Panc1 (cell line): ENCODE results near the gene CDC37L1. TPM values are rescaled to one million over a fixed set of nuclear protein-coding genes. Genes with fewer than 3 reads are reported as not detected.

Source experiments
- ATAC-seq: fragments of 200-7000 bp; cut with Tn5 transposase; 2 replicates; pipeline ENCODE4 v1.9.1; 2020; ENCODE audit warnings: mild to moderate bottlenecking, moderate library complexity
- BruUV-seq: library from RNA; stranded (reverse); fragments of 400-500 nt; replicated peaks from 2 replicates; lab custom pipeline; 2021; lab: Mats Ljungman, UMichigan
- CTCF ChIA-PET: fragments of 300-600 bp; sonication (Branson Sonifier 250); formaldehyde crosslinking; loops from one replicate; lab custom pipeline; 2022; ENCODE audit warnings: antibody characterized with exemption; lab: Charles Lee
- POLR2A ChIA-PET: fragments of 300-600 bp; sonication (Branson Sonifier 250); formaldehyde crosslinking; loops from one replicate; lab custom pipeline; 2022; ENCODE audit warnings: antibody characterized with exemption; lab: Charles Lee
- DNase-seq: peaks from one replicate; pipeline ENCODE4 v3.0.0-alpha.2; 2010; ENCODE audit warnings: low read depth, low spot score
- H3K27ac ChIP-seq: 2 replicates; pipeline ENCODE4 v1.5.1; 2011; ENCODE audit warnings: mild to moderate bottlenecking, low read length, inconsistent platforms
- H3K27me3 ChIP-seq: fragments of 200-500 bp; sonication (Bioruptor generic); 2 replicates; pipeline ENCODE4 v1.6.0; 2014; ENCODE audit warnings: low read length, inconsistent platforms; ENCODE audit not compliant: control insufficient read depth, insufficient read depth
- H3K36me3 ChIP-seq: fragments of 200-500 bp; sonication (Bioruptor generic); 2 replicates; pipeline ENCODE4 v1.5.1; 2014; ENCODE audit warnings: inconsistent platforms, mild to moderate bottlenecking, low read length, moderate library complexity; ENCODE audit not compliant: control insufficient read depth, insufficient read depth
- H3K4me1 ChIP-seq: 2 replicates; pipeline ENCODE4 v1.5.1; 2011; ENCODE audit warnings: inconsistent platforms, mild to moderate bottlenecking, low read length, moderate library complexity; ENCODE audit not compliant: control insufficient read depth, insufficient read depth
- H3K4me3 ChIP-seq, 2 experiments: 2 replicates each; pipeline ENCODE4 v1.5.1; 2011 to 2012; ENCODE audit warnings: low read depth in 2 of 2, low read length in 2 of 2, mild to moderate bottlenecking in 2 of 2, inconsistent platforms in 1 of 2, moderate library complexity in 1 of 2
- H3K9me3 ChIP-seq: fragments of 200-500 bp; sonication (Bioruptor generic); 2 replicates; pipeline ENCODE4 v1.5.1; 2014; ENCODE audit warnings: low read depth, mild to moderate bottlenecking, inconsistent platforms, low read length, moderate library complexity; ENCODE audit not compliant: control insufficient read depth, insufficient read depth
- POLR2AphosphoS5 ChIP-seq: IDR thresholded peaks from 2 replicates; pipeline ENCODE4 v1.6.1; 2012; ENCODE audit warnings: mild to moderate bottlenecking, low read depth, low read length, moderate library complexity
- SIN3A ChIP-seq: IDR thresholded peaks from 2 replicates; pipeline ENCODE4 v1.6.1; 2012; ENCODE audit warnings: low read depth, mild to moderate bottlenecking, low read length, moderate library complexity, borderline replicate concordance; ENCODE audit not compliant: insufficient read depth
- TCF7L2 ChIP-seq: IDR thresholded peaks from 2 replicates; pipeline ENCODE4 v1.6.1; 2011; ENCODE audit warnings: mild to moderate bottlenecking, low read depth, low read length, inconsistent platforms
- in situ Hi-C: cut with HindIII; loops from 2 replicates; pipeline ENCODE4 v1.10.0; 2016; ENCODE audit warnings: low sequenced_read_pairs, low pct_unique_long_range_greater_than_20kb
- intact Hi-C: fragments of 100-400 bp; cut with micrococcal nuclease; formaldehyde crosslinking; loops from one replicate; pipeline ENCODE4 v1.10.0; 2022; ENCODE audit not compliant: unreplicated experiment
- total RNA-seq: library from RNA; stranded (reverse); gene quantifications from one replicate; pipeline ENCODE4 v1.2.1, GENCODE V29; 2021; ENCODE audit not compliant: unreplicated experiment
- TF ChIP-seq, protein P1 (sequence below): fragments of 450-650 bp; IDR thresholded peaks from 2 replicates; pipeline ENCODE4 v1.5.1; 2017; ENCODE audit warnings: mild to moderate bottlenecking
- TF ChIP-seq, protein P2 (sequence below), 2 experiments: IDR thresholded peaks; 2 replicates each; pipeline ENCODE4 v1.6.1; 2011 to 2012; ENCODE audit warnings: low read depth in 2 of 2, control low read depth in 1 of 2, low read length in 1 of 2, mild to moderate bottlenecking in 1 of 2, moderate library complexity in 1 of 2; ENCODE audit not compliant: insufficient read depth in 1 of 2

CDC37L1 gene
- total RNA-seq, 1 experiment from 2014 or later: 3.0 TPM

DNA sequence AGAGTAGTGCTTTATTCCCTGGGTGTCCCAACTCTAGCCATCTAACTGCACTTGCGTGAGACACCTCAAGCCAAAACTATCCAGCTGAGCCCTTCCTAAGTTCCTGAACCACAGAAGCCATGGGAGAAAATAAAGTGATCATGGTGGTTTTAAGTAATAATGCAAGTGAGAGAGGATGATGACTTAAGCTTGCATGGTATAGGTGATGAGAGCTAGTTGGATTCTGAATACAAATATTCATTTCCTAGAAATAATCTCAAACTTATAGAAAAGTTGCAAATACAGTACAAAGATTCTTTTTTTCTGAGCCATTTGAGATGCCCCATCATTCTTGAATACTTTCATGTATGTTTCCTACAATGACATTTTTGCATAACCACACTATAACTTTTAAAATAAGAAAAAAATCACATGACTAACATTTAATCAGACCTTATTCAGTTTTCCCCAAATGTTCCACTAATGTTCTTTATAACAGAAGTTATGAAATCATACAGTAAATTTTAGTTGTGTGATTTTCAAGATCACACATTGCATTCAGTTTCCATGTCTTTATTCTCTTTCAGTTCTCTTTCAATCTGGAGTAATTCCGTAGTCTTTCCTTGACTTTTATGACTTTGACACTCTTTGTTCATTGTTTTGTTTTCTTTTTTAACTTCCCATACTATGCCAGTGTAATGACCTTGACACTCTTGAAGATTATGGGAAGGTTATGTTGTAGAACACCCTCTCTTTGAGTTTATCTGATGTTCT lies 67.1 kb downstream of the CDC37L1 start:
- ATAC-seq (no peak), DNase-seq (no peak)
- Histone ChIP-seq H3K4me1 (no peaks in the 10 kb centered on the region), H3K4me3 (no peak overlapping the region), H3K27me3 (no peaks in the 10 kb centered on the region), H3K36me3 (no peaks in the 10 kb centered on the region; the same call in 1 of the 2 replicates), H3K27ac (no peak overlapping the region), H3K9me3 (no peaks in the 10 kb centered on the region)
- CTCF ChIA-PET: no interaction called here
- in situ Hi-C loops: no loop called here
- intact Hi-C loops: no loop called here
- TF ChIP-seq, protein P1, sequence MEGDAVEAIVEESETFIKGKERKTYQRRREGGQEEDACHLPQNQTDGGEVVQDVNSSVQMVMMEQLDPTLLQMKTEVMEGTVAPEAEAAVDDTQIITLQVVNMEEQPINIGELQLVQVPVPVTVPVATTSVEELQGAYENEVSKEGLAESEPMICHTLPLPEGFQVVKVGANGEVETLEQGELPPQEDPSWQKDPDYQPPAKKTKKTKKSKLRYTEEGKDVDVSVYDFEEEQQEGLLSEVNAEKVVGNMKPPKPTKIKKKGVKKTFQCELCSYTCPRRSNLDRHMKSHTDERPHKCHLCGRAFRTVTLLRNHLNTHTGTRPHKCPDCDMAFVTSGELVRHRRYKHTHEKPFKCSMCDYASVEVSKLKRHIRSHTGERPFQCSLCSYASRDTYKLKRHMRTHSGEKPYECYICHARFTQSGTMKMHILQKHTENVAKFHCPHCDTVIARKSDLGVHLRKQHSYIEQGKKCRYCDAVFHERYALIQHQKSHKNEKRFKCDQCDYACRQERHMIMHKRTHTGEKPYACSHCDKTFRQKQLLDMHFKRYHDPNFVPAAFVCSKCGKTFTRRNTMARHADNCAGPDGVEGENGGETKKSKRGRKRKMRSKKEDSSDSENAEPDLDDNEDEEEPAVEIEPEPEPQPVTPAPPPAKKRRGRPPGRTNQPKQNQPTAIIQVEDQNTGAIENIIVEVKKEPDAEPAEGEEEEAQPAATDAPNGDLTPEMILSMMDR: no peak
- no TSS peak for BruUV-seq
- POLR2A ChIA-PET: interaction anchor here (0.7 kb wide), 1 partner anchor 67 kb away, joined by 4 read pairs; the partner anchor contains the start of gene CDC37L1

DNA sequence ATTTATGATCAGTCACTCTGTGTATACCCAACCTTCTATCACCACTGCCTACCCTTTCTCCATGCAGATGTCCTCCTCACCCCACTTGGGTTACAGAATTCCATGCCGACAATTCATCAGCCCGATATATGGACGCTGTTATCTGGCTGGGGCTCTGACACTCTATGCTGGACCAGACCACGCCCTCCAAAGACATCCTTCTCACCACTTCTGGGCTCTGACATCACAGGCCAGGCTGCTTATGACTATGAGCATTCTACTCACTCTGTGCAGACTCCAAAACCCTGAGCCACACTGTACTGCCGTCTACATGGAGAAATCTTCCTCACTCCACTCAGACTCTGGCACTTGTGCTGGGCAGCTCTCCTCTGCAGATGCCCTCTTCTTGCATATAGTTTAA lies 69.2 kb downstream of the CDC37L1 start:
- no peaks in the 10 kb centered on the region for H3K27me3 ChIP-seq
- POLR2A ChIA-PET: no interaction called here
- no peak for ATAC-seq

DNA sequence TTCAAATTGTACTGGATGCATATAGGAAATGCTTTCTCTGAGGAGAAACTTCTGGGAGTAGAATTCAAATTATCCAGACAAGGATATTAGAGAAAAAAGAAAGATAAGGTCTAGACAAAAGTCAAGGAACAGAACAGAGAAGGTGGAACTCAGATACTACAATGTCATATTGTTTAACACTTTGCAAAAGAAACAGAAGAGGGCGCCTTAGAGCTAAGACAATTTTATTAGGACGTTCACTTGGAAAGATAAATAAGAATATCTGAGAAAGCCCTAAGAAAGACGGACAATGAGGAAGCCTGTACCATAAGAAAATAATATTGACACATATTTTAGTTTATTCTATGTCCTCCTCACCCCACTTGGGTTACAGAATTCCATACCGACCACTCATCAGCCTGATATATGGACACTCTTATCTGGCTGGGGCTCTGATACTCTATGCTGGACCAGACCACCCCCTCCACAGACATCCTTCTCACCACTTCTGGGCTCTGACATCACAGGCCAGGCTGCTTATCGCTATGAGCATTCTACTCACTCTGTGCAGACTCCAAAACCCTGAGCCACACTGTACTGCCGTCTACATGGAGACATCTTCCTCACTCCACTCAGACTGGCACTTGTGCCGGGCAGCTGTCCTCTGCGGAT lies 70.8 kb downstream of the CDC37L1 start:
- ATAC-seq: no peak
- TF ChIP-seq POLR2AphosphoS5 (no peak), SIN3A (no peak)
- TF ChIP-seq, protein P2, sequence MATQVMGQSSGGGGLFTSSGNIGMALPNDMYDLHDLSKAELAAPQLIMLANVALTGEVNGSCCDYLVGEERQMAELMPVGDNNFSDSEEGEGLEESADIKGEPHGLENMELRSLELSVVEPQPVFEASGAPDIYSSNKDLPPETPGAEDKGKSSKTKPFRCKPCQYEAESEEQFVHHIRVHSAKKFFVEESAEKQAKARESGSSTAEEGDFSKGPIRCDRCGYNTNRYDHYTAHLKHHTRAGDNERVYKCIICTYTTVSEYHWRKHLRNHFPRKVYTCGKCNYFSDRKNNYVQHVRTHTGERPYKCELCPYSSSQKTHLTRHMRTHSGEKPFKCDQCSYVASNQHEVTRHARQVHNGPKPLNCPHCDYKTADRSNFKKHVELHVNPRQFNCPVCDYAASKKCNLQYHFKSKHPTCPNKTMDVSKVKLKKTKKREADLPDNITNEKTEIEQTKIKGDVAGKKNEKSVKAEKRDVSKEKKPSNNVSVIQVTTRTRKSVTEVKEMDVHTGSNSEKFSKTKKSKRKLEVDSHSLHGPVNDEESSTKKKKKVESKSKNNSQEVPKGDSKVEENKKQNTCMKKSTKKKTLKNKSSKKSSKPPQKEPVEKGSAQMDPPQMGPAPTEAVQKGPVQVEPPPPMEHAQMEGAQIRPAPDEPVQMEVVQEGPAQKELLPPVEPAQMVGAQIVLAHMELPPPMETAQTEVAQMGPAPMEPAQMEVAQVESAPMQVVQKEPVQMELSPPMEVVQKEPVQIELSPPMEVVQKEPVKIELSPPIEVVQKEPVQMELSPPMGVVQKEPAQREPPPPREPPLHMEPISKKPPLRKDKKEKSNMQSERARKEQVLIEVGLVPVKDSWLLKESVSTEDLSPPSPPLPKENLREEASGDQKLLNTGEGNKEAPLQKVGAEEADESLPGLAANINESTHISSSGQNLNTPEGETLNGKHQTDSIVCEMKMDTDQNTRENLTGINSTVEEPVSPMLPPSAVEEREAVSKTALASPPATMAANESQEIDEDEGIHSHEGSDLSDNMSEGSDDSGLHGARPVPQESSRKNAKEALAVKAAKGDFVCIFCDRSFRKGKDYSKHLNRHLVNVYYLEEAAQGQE (IDR thresholded peaks at IDR 0.05; ENCODE audit: insufficient read depth in 1 of 2, low read depth in 2 of 2, low read length in 1 of 2): no peak
- TF ChIP-seq, protein P1: peak; percentile 36; the same call in 1 of the 2 replicates
- H3K9me3 ChIP-seq: no peaks in the 10 kb centered on the region
- no peaks in the 10 kb centered on the region for H3K27me3 ChIP-seq
- POLR2A ChIA-PET: no interaction called here
- H3K4me3 ChIP-seq: no peak overlapping the region
- H3K36me3 ChIP-seq: no peaks in the 10 kb centered on the region
- CTCF ChIA-PET: no interaction called here
- BruUV-seq: no TSS peak
- no peak overlapping the region for H3K27ac ChIP-seq
- H3K4me1 ChIP-seq: no peaks in the 10 kb centered on the region
- DNase-seq: no peak
- intact Hi-C loops: no loop called here
- in situ Hi-C loops: no loop called here

More for the DNA sequence above, 69.2 kb downstream of the CDC37L1 start:
- CTCF ChIA-PET: no interaction called here
- H3K4me3 ChIP-seq: no peak overlapping the region
- in situ Hi-C loops (no loop called here), intact Hi-C loops (no loop called here)
- no peaks in the 10 kb centered on the region for H3K36me3 ChIP-seq
- no peak overlapping the region for H3K27ac ChIP-seq
- DNase-seq: no peak
- no peak for TF ChIP-seq TCF7L2
- TF ChIP-seq, protein P1: no peak
- no peak for TF ChIP-seq SIN3A
- H3K9me3 ChIP-seq: no peaks in the 10 kb centered on the region
- no peaks in the 10 kb centered on the region for H3K4me1 ChIP-seq
- no TSS peak for BruUV-seq
